A673 (cell line): ENCODE data around the gene BHMT. TPM values are rescaled to one million over a fixed set of nuclear protein-coding genes. Genes with fewer than 3 reads are reported as not detected.
"Not testable (repeated sequence)": the region's sequence is repeated elsewhere in the genome, so short reads cannot be mapped to it uniquely, and the experiment has no call there.

ENCODE experiments used
- BruUV-seq: library from RNA; stranded (reverse); fragments of 400-500 nt; replicated peaks from 2 replicates; lab custom pipeline; 2021; lab: Mats Ljungman, UMichigan
- CTCF ChIA-PET: fragments of 300-600 bp; sonication (Branson Sonifier 250); formaldehyde crosslinking; loops from one replicate; lab custom pipeline; 2022; ENCODE audit warnings: antibody characterized with exemption; lab: Charles Lee
- POLR2A ChIA-PET: fragments of 300-600 bp; sonication (Branson Sonifier 250); formaldehyde crosslinking; loops from one replicate; lab custom pipeline; 2022; ENCODE audit warnings: antibody characterized with exemption; ENCODE audit not compliant: low non-redundant PET; lab: Charles Lee
- DNase-seq: peaks from one replicate; pipeline ENCODE4 v3.0.0-alpha.2; 2015; ENCODE audit warnings: low spot score
- H3K27ac ChIP-seq: fragments of 200-600 bp; sonication (generic); 2 replicates; pipeline ENCODE4 v1.5.1; 2016; ENCODE audit warnings: mixed run types, low read depth, mild to moderate bottlenecking, mixed read lengths, antibody characterized with exemption, low read length; ENCODE audit not compliant: poor library complexity, severe bottlenecking
- H3K27me3 ChIP-seq: fragments of 200-600 bp; sonication (generic); replicated peaks from 2 replicates; pipeline ENCODE4 v1.6.1; 2017; ENCODE audit warnings: mixed run types, low read depth, mild to moderate bottlenecking, mixed read lengths, antibody characterized with exemption, low read length; ENCODE audit not compliant: insufficient read depth, poor library complexity
- H3K36me3 ChIP-seq: fragments of 200-600 bp; sonication (generic); 2 replicates; pipeline ENCODE4 v1.6.1; 2016; ENCODE audit warnings: mixed run types, mild to moderate bottlenecking, mixed read lengths, antibody characterized with exemption, low read length; ENCODE audit not compliant: insufficient read depth, poor library complexity, severe bottlenecking
- H3K4me1 ChIP-seq: fragments of 200-600 bp; sonication (generic); 2 replicates; pipeline ENCODE4 v1.6.1; 2017; ENCODE audit warnings: mixed run types, mild to moderate bottlenecking, mixed read lengths, antibody characterized with exemption, low read length; ENCODE audit not compliant: insufficient read depth, poor library complexity, severe bottlenecking
- H3K4me3 ChIP-seq: fragments of 200-600 bp; sonication (generic); 2 replicates; pipeline ENCODE4 v1.5.1; 2016; ENCODE audit warnings: low read depth, mixed run types, mild to moderate bottlenecking, mixed read lengths, low read length; ENCODE audit not compliant: poor library complexity, severe bottlenecking
- H3K9me3 ChIP-seq: fragments of 200-600 bp; sonication (generic); 2 replicates; pipeline ENCODE4 v1.6.1; 2016; ENCODE audit warnings: mixed run types, low read depth, mild to moderate bottlenecking, mixed read lengths, antibody characterized with exemption, low read length; ENCODE audit not compliant: poor library complexity, severe bottlenecking
- EZH2 ChIP-seq: fragments of 200-600 bp; sonication (generic); IDR thresholded peaks from 2 replicates; pipeline ENCODE4 v1.6.1; 2017; ENCODE audit warnings: borderline replicate concordance, low read depth, mild to moderate bottlenecking, mixed read lengths, antibody characterized with exemption, low read length; ENCODE audit not compliant: poor library complexity, severe bottlenecking
- intact Hi-C: fragments of 100-400 bp; cut with micrococcal nuclease; formaldehyde crosslinking; loops from one replicate; pipeline ENCODE4 v1.10.0; 2022; ENCODE audit not compliant: unreplicated experiment
- total RNA-seq: library from RNA; stranded (reverse); gene quantifications from 2 replicates; pipeline ENCODE4 v1.2.3, GENCODE V29; 2021
- TF ChIP-seq, protein P1 (sequence below): fragments of 300-800, 200-600 bp; sonication (generic); conservative IDR thresholded peaks from 2 replicates; pipeline ENCODE4 v1.5.1; 2017; ENCODE audit warnings: low read depth, mild to moderate bottlenecking, antibody characterized with exemption, low read length, moderate library complexity, mixed read lengths

The BHMT gene
- total RNA-seq, 1 experiment from 2014 or later = not detected

DNA sequence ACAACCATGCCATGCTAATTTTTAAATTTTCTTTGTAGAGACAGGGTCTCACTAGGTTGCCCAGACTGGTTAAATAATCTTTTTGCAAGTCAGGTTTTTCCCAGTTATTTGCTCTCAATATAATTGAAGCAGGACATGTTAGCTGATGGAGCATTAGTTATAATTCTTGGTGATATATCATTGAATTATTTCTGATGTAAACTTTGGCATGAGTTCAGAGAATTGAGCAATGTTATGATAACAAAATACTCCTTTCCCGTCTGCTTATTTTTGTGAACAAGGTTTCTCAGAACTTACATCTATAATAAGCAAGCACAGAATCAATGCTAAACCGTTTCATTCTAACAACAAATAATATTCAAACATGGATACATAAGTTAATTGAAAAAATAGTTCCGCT is 37.8 kb downstream of the BHMT start:
- no peak overlapping the region for H3K27ac ChIP-seq
- BruUV-seq = no TSS peak
- no peaks in the 10 kb centered on the region for H3K9me3 ChIP-seq
- ChIA-PET CTCF (no interaction called here), POLR2A (no interaction called here)
- DNase-seq = no peak
- no peaks in the 10 kb centered on the region for H3K27me3 ChIP-seq
- no peaks in the 10 kb centered on the region for H3K36me3 ChIP-seq
- H3K4me3 ChIP-seq = no peak overlapping the region
- no peak for TF ChIP-seq EZH2
- TF ChIP-seq, protein P1, sequence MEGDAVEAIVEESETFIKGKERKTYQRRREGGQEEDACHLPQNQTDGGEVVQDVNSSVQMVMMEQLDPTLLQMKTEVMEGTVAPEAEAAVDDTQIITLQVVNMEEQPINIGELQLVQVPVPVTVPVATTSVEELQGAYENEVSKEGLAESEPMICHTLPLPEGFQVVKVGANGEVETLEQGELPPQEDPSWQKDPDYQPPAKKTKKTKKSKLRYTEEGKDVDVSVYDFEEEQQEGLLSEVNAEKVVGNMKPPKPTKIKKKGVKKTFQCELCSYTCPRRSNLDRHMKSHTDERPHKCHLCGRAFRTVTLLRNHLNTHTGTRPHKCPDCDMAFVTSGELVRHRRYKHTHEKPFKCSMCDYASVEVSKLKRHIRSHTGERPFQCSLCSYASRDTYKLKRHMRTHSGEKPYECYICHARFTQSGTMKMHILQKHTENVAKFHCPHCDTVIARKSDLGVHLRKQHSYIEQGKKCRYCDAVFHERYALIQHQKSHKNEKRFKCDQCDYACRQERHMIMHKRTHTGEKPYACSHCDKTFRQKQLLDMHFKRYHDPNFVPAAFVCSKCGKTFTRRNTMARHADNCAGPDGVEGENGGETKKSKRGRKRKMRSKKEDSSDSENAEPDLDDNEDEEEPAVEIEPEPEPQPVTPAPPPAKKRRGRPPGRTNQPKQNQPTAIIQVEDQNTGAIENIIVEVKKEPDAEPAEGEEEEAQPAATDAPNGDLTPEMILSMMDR = no peak
- intact Hi-C loops = no loop called here
- H3K4me1 ChIP-seq = no peaks in the 10 kb centered on the region

DNA sequence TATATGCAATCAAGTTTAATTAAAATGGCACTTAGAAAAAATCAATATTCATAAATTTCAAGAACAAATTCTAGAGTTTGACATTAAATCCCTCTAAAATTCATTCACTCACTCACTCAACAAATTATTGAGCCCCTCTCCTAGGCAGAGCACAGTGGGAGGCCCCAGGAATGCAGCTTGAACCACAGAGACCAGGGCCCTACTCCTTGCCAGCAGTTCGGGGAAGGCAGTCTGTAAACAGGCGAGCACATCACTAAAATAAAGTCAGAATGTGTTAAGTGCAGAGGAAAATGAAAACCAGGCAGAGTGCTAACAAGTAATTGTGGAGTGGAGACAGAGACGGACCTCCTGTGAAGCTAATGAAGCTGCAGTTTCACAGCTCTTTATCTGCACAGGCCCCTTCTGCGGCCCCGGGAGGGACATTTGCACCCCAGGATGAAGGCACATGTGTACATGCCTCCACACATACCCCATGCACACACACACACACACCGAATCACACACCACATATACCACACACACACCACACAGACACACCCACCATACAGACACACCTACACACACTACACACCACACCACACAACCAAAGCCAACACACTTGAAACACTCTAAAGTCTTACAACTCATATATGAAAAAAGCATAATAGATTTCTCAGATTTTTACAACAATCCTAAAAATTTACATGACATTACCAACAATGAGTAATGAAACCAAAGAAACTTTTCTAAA is 40.5 kb downstream of the BHMT start:
- POLR2A ChIA-PET = no interaction called here

DNA sequence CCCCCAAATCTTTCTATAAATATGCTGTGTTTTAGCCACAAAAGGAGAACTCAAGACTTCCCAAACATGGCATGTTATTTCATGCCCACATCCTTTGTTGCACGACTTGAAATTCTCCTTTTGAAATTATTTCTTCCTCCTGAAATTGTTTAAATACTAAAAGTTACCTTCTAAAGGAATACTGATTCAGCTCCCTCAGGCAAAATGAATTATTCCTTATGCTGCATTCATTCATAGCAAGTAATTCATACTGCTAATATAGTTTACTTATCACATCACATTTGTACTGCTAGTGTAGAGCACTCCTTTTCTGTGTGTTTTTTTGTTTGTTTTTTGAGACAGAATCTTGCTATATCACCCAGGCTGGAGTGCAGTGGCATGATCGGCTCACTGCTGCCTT is 45.7 kb downstream of the BHMT start:
- Histone ChIP-seq H3K36me3 (no peaks in the 10 kb centered on the region), H3K4me1 (no peaks in the 10 kb centered on the region), H3K4me3 (no peak overlapping the region), H3K27me3 (no peaks in the 10 kb centered on the region), H3K27ac (no peak overlapping the region), H3K9me3 (no peaks in the 10 kb centered on the region)
- no peak for TF ChIP-seq EZH2
- TF ChIP-seq, protein P1 = no peak
- intact Hi-C loops = no loop called here
- ChIA-PET CTCF (no interaction called here), POLR2A (interaction anchor here (0.6 kb wide), 1 partner anchor 344 kb away, joined by 4 read pairs; no protein-coding TSS in a partner anchor)
- DNase-seq = no peak
- BruUV-seq = no TSS peak

More for the DNA sequence above, 40.5 kb downstream of the BHMT start:
- TF ChIP-seq, protein P1 = no peak
- no peak for TF ChIP-seq EZH2
- no peaks in the 10 kb centered on the region for H3K27me3 ChIP-seq
- DNase-seq = peak; percentile 10
- H3K9me3 ChIP-seq = no peaks in the 10 kb centered on the region
- intact Hi-C loops = no loop called here
- BruUV-seq = no TSS peak
- CTCF ChIA-PET = no interaction called here
- no peaks in the 10 kb centered on the region for H3K36me3 ChIP-seq
- H3K4me1 ChIP-seq = no peaks in the 10 kb centered on the region
- no peak overlapping the region for H3K27ac ChIP-seq
- no peak overlapping the region for H3K4me3 ChIP-seq

DNA sequence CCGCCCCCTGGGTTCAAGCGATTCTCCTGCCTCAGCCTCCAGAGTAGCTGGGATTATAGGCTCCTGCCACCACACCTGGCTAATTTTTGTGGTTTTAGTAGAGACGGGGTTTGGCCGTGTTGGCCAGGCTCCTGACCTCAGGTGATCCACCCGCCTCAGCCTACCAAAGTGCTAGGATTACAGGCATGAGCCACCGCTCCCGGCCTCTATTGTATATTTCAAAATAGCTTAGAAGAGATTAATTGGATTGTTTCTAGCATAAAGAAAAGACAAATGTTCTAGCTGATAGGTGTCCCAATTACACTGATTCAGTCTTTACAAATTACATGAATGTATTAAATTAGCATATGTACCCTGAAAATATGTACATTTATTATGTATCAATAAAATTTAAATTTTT is 50.0 kb downstream of the BHMT start:
- H3K27me3 ChIP-seq, BruUV-seq, DNase-seq, intact Hi-C loops, CTCF ChIA-PET, H3K36me3 ChIP-seq, H3K4me3 ChIP-seq, H3K9me3 ChIP-seq, POLR2A ChIA-PET, H3K4me1 ChIP-seq, H3K27ac ChIP-seq: not testable (repeated sequence)
